IMR-90 (cell line): ENCODE measurements around the gene RELT.

Source experiments
- CTCF ChIP-seq: conservative IDR thresholded peaks from 2 replicates; pipeline ENCODE4 v1.5.1; 2012; ENCODE audit warnings: mild to moderate bottlenecking, low read depth, low read length, improper control_type of control experiment
- ELK1 ChIP-seq: fragments of 150-350 bp; IDR thresholded peaks from 2 replicates; pipeline ENCODE4 v1.6.1; 2016; ENCODE audit warnings: low read depth, mild to moderate bottlenecking, low read length, moderate library complexity, borderline replicate concordance
- MAFK ChIP-seq: IDR thresholded peaks from 2 replicates; pipeline ENCODE4 v1.6.1; 2012; ENCODE audit warnings: low read depth, low read length, improper control_type of control experiment
- MAZ ChIP-seq: IDR thresholded peaks from 2 replicates; pipeline ENCODE4 v1.6.1; 2012; ENCODE audit warnings: low read depth, mild to moderate bottlenecking, low read length, improper control_type of control experiment, moderate library complexity, borderline replicate concordance
- MXI1 ChIP-seq: IDR thresholded peaks from 2 replicates; pipeline ENCODE4 v1.6.1; 2012; ENCODE audit warnings: low read depth, mild to moderate bottlenecking, low read length, moderate library complexity, borderline replicate concordance
- POLR2A ChIP-seq: IDR thresholded peaks from 2 replicates; pipeline ENCODE4 v1.6.1; 2012; ENCODE audit warnings: mild to moderate bottlenecking, low read depth, low read length
- RAD21 ChIP-seq: IDR thresholded peaks from 2 replicates; pipeline ENCODE4 v1.6.1; 2012; ENCODE audit warnings: low read length, improper control_type of control experiment
- RCOR1 ChIP-seq: IDR thresholded peaks from 2 replicates; pipeline ENCODE4 v1.6.1; 2012; ENCODE audit warnings: mild to moderate bottlenecking, low read length, improper control_type of control experiment; ENCODE audit not compliant: insufficient replicate concordance
- RFX5 ChIP-seq: IDR thresholded peaks from 2 replicates; pipeline ENCODE4 v1.8.0; 2012; ENCODE audit warnings: low read depth, mild to moderate bottlenecking, low read length, moderate library complexity
- SMC3 ChIP-seq: fragments of 150-350 bp; IDR thresholded peaks from 2 replicates; pipeline ENCODE4 v1.6.1; 2016; ENCODE audit warnings: low read depth, mild to moderate bottlenecking, antibody characterized with exemption, low read length, moderate library complexity

- TF ChIP-seq SMC3 (no peak), CTCF (no peak), MAZ (no peak), ELK1 (no peak), POLR2A (no peak), MXI1 (no peak), RAD21 (no peak), RFX5 (no peak), MAFK (no peak), RCOR1 (no peak)
Measured at GRCh38 chr11:73384531-73384871, 8.3 kb downstream of the RELT start.
